IMR-90 (cell line): ENCODE results near the gene LCAT. TPM values are rescaled to one million over a fixed set of nuclear protein-coding genes. Genes with fewer than 3 reads are reported as not detected.

Source experiments
- ATAC-seq: fragments of 200-7000 bp; cut with Tn5 transposase; 2 replicates; pipeline ENCODE4 v1.9.1; 2020; ENCODE audit warnings: low read depth, mild to moderate bottlenecking, moderate library complexity
- BruUV-seq: library from RNA; stranded (reverse); fragments of 400-500 nt; replicated peaks from 2 replicates; lab custom pipeline; 2021; lab: Mats Ljungman, UMichigan
- CTCF ChIA-PET: fragments of 300-600 bp; formaldehyde crosslinking; extraction: SDS; loops from one replicate; lab custom pipeline; 2021; ENCODE audit warnings: antibody characterized with exemption; lab: Yijun Ruan, JAX
- POLR2A ChIA-PET: fragments of 300-600 bp; sonication (Branson Sonifier 250); formaldehyde crosslinking; loops from one replicate; lab custom pipeline; 2022; ENCODE audit warnings: antibody characterized with exemption; ENCODE audit not compliant: unreplicated experiment; lab: Charles Lee
- DNase-seq: peaks from one replicate; pipeline ENCODE4 v3.0.0; 2013
- H2AFZ ChIP-seq: replicated peaks from 2 replicates; pipeline ENCODE3; 2013; ENCODE audit warnings: low read length, mild to moderate bottlenecking; ENCODE audit not compliant: poor library complexity
- H2AK5ac ChIP-seq: 2 replicates; pipeline ENCODE4 v1.6.1; 2013; ENCODE audit warnings: low read depth, low read length, inconsistent platforms
- H2AK9ac ChIP-seq: replicated peaks from 2 replicates; pipeline ENCODE3; 2013; ENCODE audit warnings: mild to moderate bottlenecking, low read depth, low read length, moderate library complexity; ENCODE audit not compliant: poor library complexity
- H2BK120ac ChIP-seq: 2 replicates; pipeline ENCODE4 v1.6.1; 2013; ENCODE audit warnings: low read depth, low read length, inconsistent platforms
- H2BK15ac ChIP-seq: 3 replicates; pipeline ENCODE4 v1.6.1; 2013; ENCODE audit warnings: low read depth, low read length, inconsistent platforms
- H2BK20ac ChIP-seq: 2 replicates; pipeline ENCODE4 v1.6.1; 2013; ENCODE audit warnings: low read depth, mild to moderate bottlenecking, inconsistent platforms, low read length, moderate library complexity
- H2BK5ac ChIP-seq: 2 replicates; pipeline ENCODE4 v1.6.1; 2013; ENCODE audit warnings: mild to moderate bottlenecking, low read depth, low read length, inconsistent platforms; ENCODE audit not compliant: poor library complexity, severe bottlenecking
- H3K14ac ChIP-seq: replicated peaks from 2 replicates; pipeline ENCODE4 v1.6.1; 2013; ENCODE audit warnings: low read depth, low read length, inconsistent platforms
- H3K18ac ChIP-seq: 2 replicates; pipeline ENCODE4 v1.6.1; 2013; ENCODE audit warnings: low read depth, low read length, control low read depth
- H3K23ac ChIP-seq: 2 replicates; pipeline ENCODE4 v1.6.1; 2013; ENCODE audit warnings: low read depth, low read length, inconsistent platforms
- H3K27ac ChIP-seq: 2 replicates; pipeline ENCODE4 v1.5.1; 2013; ENCODE audit warnings: mild to moderate bottlenecking, control low read depth, low read length; ENCODE audit not compliant: insufficient read depth
- H3K27me3 ChIP-seq: 2 replicates; pipeline ENCODE4 v1.6.1; 2013; ENCODE audit warnings: low read length; ENCODE audit not compliant: control insufficient read depth, insufficient read depth
- H3K36me3 ChIP-seq: 2 replicates; pipeline ENCODE4 v1.6.1; 2013; ENCODE audit warnings: low read length, mixed read lengths; ENCODE audit not compliant: control insufficient read depth, insufficient read depth
- H3K4ac ChIP-seq: 2 replicates; pipeline ENCODE4 v1.6.1; 2013; ENCODE audit warnings: low read depth, low read length, inconsistent platforms
- H3K4me1 ChIP-seq: 2 replicates; pipeline ENCODE4 v1.6.1; 2013; ENCODE audit warnings: low read length, mixed read lengths; ENCODE audit not compliant: control insufficient read depth, insufficient read depth
- H3K4me2 ChIP-seq: 2 replicates; pipeline ENCODE4 v1.6.1; 2013; ENCODE audit warnings: low read depth, mild to moderate bottlenecking, control low read depth, low read length, moderate library complexity
- H3K4me3 ChIP-seq: 2 replicates; pipeline ENCODE4 v1.5.1; 2013; ENCODE audit warnings: low read depth, mild to moderate bottlenecking, control low read depth, low read length, moderate library complexity; ENCODE audit not compliant: insufficient read depth
- H3K56ac ChIP-seq: 2 replicates; pipeline ENCODE4 v1.6.1; 2013; ENCODE audit warnings: low read length, inconsistent platforms; ENCODE audit not compliant: insufficient read depth; ENCODE audit errors: extremely low read depth
- H3K79me1 ChIP-seq, 2 experiments: 2 replicates each; pipeline ENCODE4 v1.6.1; 2013; ENCODE audit warnings: low read length in 2 of 2, inconsistent platforms in 1 of 2, low read depth in 1 of 2
- H3K9ac ChIP-seq: 2 replicates; pipeline ENCODE4 v1.6.1; 2013; ENCODE audit warnings: low read depth, low read length, control low read depth
- H3K9me1 ChIP-seq: 2 replicates; pipeline ENCODE4 v1.6.1; 2013; ENCODE audit warnings: low read length, inconsistent platforms; ENCODE audit not compliant: insufficient read depth
- H3K9me3 ChIP-seq: 2 replicates; pipeline ENCODE4 v1.6.1; 2013; ENCODE audit warnings: low read length; ENCODE audit not compliant: control insufficient read depth, insufficient read depth
- H4K20me1 ChIP-seq: 2 replicates; pipeline ENCODE4 v1.6.1; 2013; ENCODE audit warnings: low read length, inconsistent platforms; ENCODE audit not compliant: insufficient read depth
- H4K5ac ChIP-seq: 2 replicates; pipeline ENCODE4 v1.6.1; 2013; ENCODE audit warnings: mild to moderate bottlenecking, low read depth, low read length, control low read depth
- H4K8ac ChIP-seq, 2 experiments: 2 replicates each; pipeline ENCODE4 v1.6.1; 2013; ENCODE audit warnings: low read depth in 2 of 2, low read length in 2 of 2, control low read depth in 1 of 2, inconsistent platforms in 1 of 2
- H4K91ac ChIP-seq: 2 replicates; pipeline ENCODE4 v1.6.1; 2013; ENCODE audit warnings: low read depth, low read length, inconsistent platforms; ENCODE audit not compliant: insufficient read depth
- CEBPB ChIP-seq: IDR thresholded peaks from 2 replicates; pipeline ENCODE4 v1.6.1; 2012; ENCODE audit warnings: low read depth, low read length, improper control_type of control experiment
- CHD1 ChIP-seq: IDR thresholded peaks from 2 replicates; pipeline ENCODE4 v1.6.1; 2012; ENCODE audit warnings: low read depth, low read length, improper control_type of control experiment
- ELK1 ChIP-seq: fragments of 150-350 bp; IDR thresholded peaks from 2 replicates; pipeline ENCODE4 v1.6.1; 2016; ENCODE audit warnings: low read depth, mild to moderate bottlenecking, low read length, moderate library complexity, borderline replicate concordance
- MAFK ChIP-seq: IDR thresholded peaks from 2 replicates; pipeline ENCODE4 v1.6.1; 2012; ENCODE audit warnings: low read depth, low read length, improper control_type of control experiment
- MAZ ChIP-seq: IDR thresholded peaks from 2 replicates; pipeline ENCODE4 v1.6.1; 2012; ENCODE audit warnings: low read depth, mild to moderate bottlenecking, low read length, improper control_type of control experiment, moderate library complexity, borderline replicate concordance
- MXI1 ChIP-seq: IDR thresholded peaks from 2 replicates; pipeline ENCODE4 v1.6.1; 2012; ENCODE audit warnings: low read depth, mild to moderate bottlenecking, low read length, moderate library complexity, borderline replicate concordance
- NFE2L2 ChIP-seq: fragments of 150-350 bp; IDR thresholded peaks from 2 replicates; pipeline ENCODE4 v1.6.1; 2016; ENCODE audit warnings: low read depth, mild to moderate bottlenecking, low read length
- POLR2A ChIP-seq: IDR thresholded peaks from 2 replicates; pipeline ENCODE4 v1.6.1; 2012; ENCODE audit warnings: mild to moderate bottlenecking, low read depth, low read length
- RAD21 ChIP-seq: IDR thresholded peaks from 2 replicates; pipeline ENCODE4 v1.6.1; 2012; ENCODE audit warnings: low read length, improper control_type of control experiment
- RFX5 ChIP-seq: IDR thresholded peaks from 2 replicates; pipeline ENCODE4 v1.8.0; 2012; ENCODE audit warnings: low read depth, mild to moderate bottlenecking, low read length, moderate library complexity
- SMC3 ChIP-seq: fragments of 150-350 bp; IDR thresholded peaks from 2 replicates; pipeline ENCODE4 v1.6.1; 2016; ENCODE audit warnings: low read depth, mild to moderate bottlenecking, antibody characterized with exemption, low read length, moderate library complexity
- WGBS, 2 experiments: methylation state at CpG; one replicate each; pipeline versions ENCODE4 v1.1.5 to v1.1.7; 2013; ENCODE audit warnings: missing lambda C conversion rate in 2 of 2; ENCODE audit not compliant: insufficient read length in 1 of 2; ENCODE audit errors: extremely low coverage in 2 of 2; 5-methylcytosine and 5-hydroxymethylcytosine counted together
- dilution Hi-C: fragments of 300-500 bp; cut with HindIII; formaldehyde crosslinking; loops from one replicate; pipeline ENCODE4 v1.14.3; 2018; ENCODE audit warnings: low sequenced_read_pairs; ENCODE audit not compliant: unreplicated experiment
- in situ Hi-C: fragments of 300-500 bp; cut with MboI; formaldehyde crosslinking; loops from 3 replicates; pipeline ENCODE4 v1.14.3; 2019; ENCODE audit warnings: low sequenced_read_pairs, inconsistent platforms, mixed read lengths
- intact Hi-C: fragments of 100-400 bp; cut with micrococcal nuclease; formaldehyde crosslinking; loops from 2 replicates; pipeline ENCODE4 v1.10.0; 2022
- polyA plus RNA-seq, 3 experiments: library from polyadenylated mRNA; depleted of rRNA; stranded (reverse); fragments of >200 nt; gene quantifications; 2 replicates each; pipeline ENCODE4 v1.2.3, GENCODE V29; 2012; ENCODE audit warnings: low replicate concordance in 1 of 3
- total RNA-seq: library from RNA; depleted of rRNA; stranded (reverse); fragments of >200 nt; gene quantifications from 2 replicates; pipeline ENCODE4 v1.2.3, GENCODE V29; 2012

Gene LCAT
- total and polyA plus RNA-seq, 2 of the 4 experiments (the other 2 are of a cell fraction): 1.4 to 18.8 TPM

- no TSS peak for BruUV-seq
- intact Hi-C loops (no loop called here), dilution Hi-C loops (no loop called here), in situ Hi-C loops (no loop called here)
- H3K4ac ChIP-seq: no peak overlapping the region
- no peak overlapping the region for H4K91ac ChIP-seq
- peaks cover 67% of the 10 kb centered on the region for H4K20me1 ChIP-seq
- ATAC-seq (no peak), DNase-seq (no peak)
- H2AFZ ChIP-seq: no peak overlapping the region
- no peak overlapping the region for H3K56ac ChIP-seq
- no peak overlapping the region for H3K4me3 ChIP-seq
- H2AK9ac ChIP-seq: no peak overlapping the region
- CTCF ChIA-PET: no interaction called here
- no peak overlapping the region for H2BK15ac ChIP-seq
- TF ChIP-seq CEBPB (no peak), POLR2A (no peak), RAD21 (no peak), MAFK (no peak), RFX5 (no peak), ELK1 (no peak), MAZ (no peak), SMC3 (no peak), CHD1 (no peak), NFE2L2 (no peak), MXI1 (no peak)
- H2BK20ac ChIP-seq: no peak overlapping the region
- peaks cover 31% of the 10 kb centered on the region for H3K9me1 ChIP-seq
- no peak overlapping the region for H4K8ac ChIP-seq
- peaks cover 78% of the 10 kb centered on the region for H3K36me3 ChIP-seq
- no CpG with 5 or more reads among the region's 9 CpGs for WGBS, 2 experiments
- H3K4me2 ChIP-seq: no peak overlapping the region
- no peak overlapping the region for H4K5ac ChIP-seq
- no peaks in the 10 kb centered on the region for H3K27me3 ChIP-seq
- H3K9ac ChIP-seq: no peak overlapping the region
- H3K14ac ChIP-seq: no peak overlapping the region
- no peak overlapping the region for H3K23ac ChIP-seq
- H3K18ac ChIP-seq: no peak overlapping the region
- POLR2A ChIA-PET: no interaction called here
- no peak overlapping the region for H3K27ac ChIP-seq
- no peak overlapping the region for H2BK120ac ChIP-seq
- no peaks in the 10 kb centered on the region for H3K9me3 ChIP-seq
- H2AK5ac ChIP-seq: no peak overlapping the region
- H3K79me1 ChIP-seq: peaks cover 48 to 77% of the 10 kb centered on the region in 2 experiments
- H2BK5ac ChIP-seq: no peak overlapping the region
- peaks cover 25% of the 10 kb centered on the region for H3K4me1 ChIP-seq
These were observed 13.7 kb upstream of the LCAT start for GRCh38 chr16:67957622-67958021.
